GM15510 (cell line): ENCODE data around the gene PCGF3.

Experiments
- POLR2A ChIP-seq: IDR thresholded peaks from 3 replicates; pipeline ENCODE4 v1.6.1; 2011; ENCODE audit warnings: borderline replicate concordance; ENCODE audit not compliant: insufficient read length; ENCODE audit errors: extremely low read depth

The PCGF3 gene

GRCh38 chr4:786074-786741 is 80.6 kb downstream of the PCGF3 start:
- no peak for TF ChIP-seq POLR2A

- TF ChIP-seq POLR2A: no peak
These were observed 81.2 kb downstream of the PCGF3 start for GRCh38 chr4:786861-787300.

- TF ChIP-seq POLR2A: no peak
These were observed 81.9 kb downstream of the PCGF3 start for GRCh38 chr4:787561-787981.

GRCh38 chr4:788006-788635 is 82.5 kb downstream of the PCGF3 start:
- no peak for TF ChIP-seq POLR2A

- TF ChIP-seq POLR2A: no peak
These were observed 83.1 kb downstream of the PCGF3 start for GRCh38 chr4:788636-789297.

- TF ChIP-seq POLR2A: no peak
These were observed 84.2 kb downstream of the PCGF3 start for GRCh38 chr4:789571-790465.

GRCh38 chr4:790466-790820 is 84.8 kb downstream of the PCGF3 start:
- no peak for TF ChIP-seq POLR2A

- no peak for TF ChIP-seq POLR2A
These were observed 85.7 kb downstream of the PCGF3 start for GRCh38 chr4:791252-791897.

GRCh38 chr4:791898-792625 is 86.4 kb downstream of the PCGF3 start:
- TF ChIP-seq POLR2A: no peak

GRCh38 chr4:792626-793092 is 87.0 kb downstream of the PCGF3 start:
- TF ChIP-seq POLR2A: no peak

GRCh38 chr4:793093-793861 is 87.6 kb downstream of the PCGF3 start:
- TF ChIP-seq POLR2A: no peak

- no peak for TF ChIP-seq POLR2A
These were observed 88.4 kb downstream of the PCGF3 start for GRCh38 chr4:793941-794621.
